Measurements from ENCODE around the gene NT5C.
"Not testable (repeated sequence)": the region's sequence is repeated elsewhere in the genome, so short reads cannot be mapped to it uniquely, and the experiment has no call there.

The NT5C gene

DNA sequence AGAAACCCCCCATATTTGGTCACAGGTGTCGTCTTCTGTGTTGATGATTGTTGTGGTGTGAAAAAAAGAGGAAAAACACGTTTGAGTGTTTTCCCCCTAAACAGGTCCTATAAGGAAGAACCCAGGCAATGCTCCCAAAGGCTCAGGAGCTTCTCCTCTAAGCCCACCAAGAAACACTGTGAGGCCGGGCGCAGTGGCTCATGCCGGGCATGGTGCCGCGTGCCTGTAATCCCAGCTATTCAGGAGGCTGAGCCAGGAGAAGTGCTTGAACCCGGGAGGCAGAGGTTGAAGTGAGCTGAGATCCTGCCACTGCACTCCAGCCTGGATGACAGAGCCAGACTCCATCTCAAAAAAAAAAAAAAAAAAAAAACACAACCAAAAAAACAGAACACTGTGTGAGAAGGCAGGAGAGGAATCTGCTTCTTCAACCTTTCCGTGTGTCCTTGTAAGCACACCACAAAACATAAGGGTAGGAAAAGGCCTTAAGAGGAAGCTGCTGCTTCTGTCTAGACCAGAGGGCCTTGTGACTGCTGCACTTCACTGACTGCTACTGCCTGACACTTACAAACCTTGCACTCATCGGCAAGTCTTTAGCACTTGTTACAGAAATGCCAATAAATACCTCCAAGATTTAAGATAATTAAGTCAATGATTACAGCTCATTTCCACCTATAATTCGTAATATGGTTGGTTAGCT is 13.4 kb upstream of the NT5C start:
- no peak for DNase-seq (ENCODE audit: low read depth)

DNA sequence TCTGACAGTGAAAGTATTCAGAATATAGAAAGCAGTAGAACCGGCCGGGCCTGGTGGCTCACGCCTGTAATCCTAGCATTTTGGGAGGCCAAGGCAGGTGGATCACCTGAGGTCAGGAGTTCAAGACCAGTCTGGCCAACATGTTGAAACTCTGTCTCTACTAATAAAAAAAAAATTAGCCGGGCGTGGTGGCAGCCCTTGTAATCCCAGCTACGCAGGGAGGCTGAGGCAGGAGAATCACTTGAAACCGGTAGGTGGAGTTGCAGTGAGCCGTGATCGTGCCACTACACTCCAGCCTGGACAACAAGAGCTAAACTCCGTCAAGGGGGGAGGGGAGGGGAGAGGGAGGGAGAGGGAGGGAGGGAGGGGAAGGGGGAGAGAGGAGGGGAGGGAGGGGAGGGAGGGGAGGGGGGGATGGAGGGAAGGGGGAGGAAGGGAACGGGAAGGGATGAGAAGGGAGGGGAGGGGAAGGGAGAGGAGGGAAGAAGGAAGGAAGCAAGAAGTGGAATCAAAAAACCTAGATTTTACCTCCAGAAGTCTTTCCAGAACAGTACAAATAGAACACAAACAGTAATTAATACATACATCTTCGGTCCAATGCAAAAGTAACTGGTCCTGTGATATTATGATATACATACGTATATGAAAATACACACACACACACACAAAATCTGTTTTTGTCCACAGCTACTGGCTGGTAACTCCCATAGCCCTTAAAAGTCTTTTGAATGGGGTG is 10.9 kb upstream of the NT5C start:
- no peak for DNase-seq (ENCODE audit: low read depth)

DNA sequence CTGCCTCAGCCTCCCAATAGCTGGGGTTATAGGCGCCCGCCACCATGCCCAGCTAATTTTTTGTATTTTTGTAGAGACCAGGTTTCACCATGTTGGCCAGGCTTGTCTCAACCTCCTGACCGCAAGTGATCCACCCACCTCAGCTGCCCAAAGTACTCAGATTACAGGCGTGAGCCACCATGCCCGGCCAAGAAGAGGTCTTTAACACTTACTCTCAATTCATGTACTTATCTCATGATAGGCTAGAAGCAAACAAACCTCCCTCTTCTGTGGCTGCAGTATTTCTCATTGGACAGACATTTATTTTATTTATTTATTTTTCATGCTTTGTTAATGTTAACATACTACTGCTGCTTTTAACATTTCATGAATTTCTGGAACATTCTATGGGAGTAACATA is 7.0 kb upstream of the NT5C start:
- DNase-seq (ENCODE audit: low read depth), result no peak

DNA sequence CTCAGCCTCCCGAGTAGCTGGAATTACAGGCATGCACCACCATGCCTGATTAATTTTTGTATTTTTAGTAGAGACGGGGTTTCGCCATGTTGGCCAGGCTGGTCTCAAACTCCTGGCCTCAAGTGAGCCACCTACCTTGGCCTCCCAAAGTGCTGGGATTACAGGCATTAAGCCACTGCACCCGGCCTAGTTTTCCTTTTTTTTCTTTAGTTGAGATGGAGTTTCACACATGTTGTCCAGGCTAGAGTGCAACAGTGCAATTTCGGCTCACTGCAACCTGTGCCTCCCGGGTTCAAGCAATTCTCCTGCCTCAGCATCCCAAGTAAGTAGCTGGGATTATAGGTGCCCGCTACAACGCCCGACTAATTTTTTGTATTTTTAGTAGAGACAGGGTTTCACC is 6.2 kb upstream of the NT5C start:
- DNase-seq (ENCODE audit: low read depth), result not testable (repeated sequence)

DNA sequence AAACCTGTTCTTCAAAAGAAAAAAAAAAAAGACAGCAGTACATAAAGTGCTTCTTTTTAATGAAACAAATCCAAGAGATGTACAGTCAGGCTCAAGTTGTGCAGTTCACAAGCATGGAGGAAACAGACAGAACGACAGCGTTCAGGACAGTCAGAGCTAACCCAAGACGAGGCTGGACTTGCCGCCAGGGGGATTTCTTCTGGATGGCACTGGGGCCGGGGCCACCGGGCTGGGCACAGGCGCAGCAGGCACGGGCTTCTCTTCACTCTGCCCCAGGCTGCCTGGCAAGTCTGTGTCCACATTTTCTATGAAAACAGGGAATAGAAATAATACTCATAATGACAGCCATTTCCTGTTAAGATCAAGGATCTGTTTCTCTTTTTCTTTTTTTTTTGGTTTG is 4.4 kb upstream of the NT5C start:
- no peak for DNase-seq (ENCODE audit: low read depth)

DNA sequence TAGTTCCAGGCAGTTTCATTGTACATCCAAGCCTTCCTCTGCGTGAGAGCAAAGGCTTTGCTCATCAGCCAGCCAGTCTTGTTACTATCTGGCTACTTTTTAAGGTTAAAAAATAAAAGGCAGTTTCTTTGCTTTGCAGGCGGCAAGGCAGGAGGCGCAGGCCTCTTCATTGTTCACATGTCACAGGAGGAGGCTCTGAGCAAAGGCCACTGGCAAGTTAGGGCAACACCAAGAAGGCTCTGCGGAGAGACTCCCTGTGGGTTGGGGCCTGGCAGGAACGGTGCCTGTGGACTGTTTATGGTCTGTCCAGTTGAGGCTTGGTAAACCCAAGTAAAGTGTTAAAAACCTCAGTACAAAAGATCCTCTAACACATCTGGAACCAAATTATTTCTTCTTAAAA is 3.9 kb upstream of the NT5C start:
- DNase-seq (ENCODE audit: low read depth), result no peak

DNA sequence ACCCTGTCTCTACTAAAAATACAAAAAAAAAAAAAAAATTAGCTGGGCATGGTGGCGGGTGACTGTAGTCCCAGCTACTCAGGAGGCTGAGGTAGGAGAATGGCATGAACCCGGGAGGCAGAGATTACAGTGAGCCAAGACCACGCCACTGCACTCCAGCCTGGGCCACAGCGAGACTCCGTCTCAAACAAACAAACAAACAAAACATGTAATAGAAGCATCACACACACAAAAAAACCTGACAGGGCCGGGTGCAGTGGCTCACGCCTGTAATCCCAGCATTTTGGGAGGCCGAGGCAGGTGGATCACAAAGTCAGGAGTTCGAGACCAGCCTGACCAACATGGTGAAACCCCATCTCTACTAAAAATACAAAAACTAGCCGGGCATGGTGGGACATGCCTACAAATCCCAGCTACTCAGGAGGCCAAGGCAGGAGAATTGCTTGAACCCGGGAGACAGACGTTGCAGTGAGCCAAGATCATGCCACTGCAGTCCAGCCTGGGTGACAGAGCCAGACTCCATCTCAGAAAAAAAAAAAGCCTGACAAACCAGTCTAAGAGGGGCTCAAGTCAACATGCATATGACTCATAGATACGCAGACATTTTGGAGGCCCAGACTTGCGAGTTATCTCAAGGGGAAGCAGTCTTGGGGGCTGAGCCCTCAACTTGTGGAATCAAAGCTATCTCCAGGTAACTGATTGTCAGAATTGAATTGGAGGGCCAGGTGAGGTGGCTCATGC is 2.2 kb upstream of the NT5C start:
- DNase-seq (ENCODE audit: low read depth), result not testable (repeated sequence)

DNA sequence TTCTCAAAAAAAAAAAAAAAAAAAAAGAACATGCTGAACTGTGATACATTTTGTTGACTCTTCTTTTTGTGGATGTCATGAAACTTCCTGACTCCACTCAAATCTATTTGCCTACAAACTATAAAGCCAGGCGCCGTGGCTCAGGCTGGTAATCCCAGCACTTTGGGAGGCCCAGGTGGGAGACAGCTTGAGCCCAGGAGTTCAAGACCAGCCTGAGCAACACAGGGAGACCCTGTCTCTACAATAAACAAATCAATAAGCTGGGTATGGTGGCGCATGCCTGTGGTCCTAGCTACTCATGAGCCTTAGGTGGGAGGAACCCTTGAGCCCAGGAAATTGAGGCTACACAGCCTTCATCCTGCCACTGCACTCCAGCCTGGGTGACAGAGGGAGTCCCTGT is 1.5 kb upstream of the NT5C start:
- DNase-seq (ENCODE audit: low read depth), result no peak

DNA sequence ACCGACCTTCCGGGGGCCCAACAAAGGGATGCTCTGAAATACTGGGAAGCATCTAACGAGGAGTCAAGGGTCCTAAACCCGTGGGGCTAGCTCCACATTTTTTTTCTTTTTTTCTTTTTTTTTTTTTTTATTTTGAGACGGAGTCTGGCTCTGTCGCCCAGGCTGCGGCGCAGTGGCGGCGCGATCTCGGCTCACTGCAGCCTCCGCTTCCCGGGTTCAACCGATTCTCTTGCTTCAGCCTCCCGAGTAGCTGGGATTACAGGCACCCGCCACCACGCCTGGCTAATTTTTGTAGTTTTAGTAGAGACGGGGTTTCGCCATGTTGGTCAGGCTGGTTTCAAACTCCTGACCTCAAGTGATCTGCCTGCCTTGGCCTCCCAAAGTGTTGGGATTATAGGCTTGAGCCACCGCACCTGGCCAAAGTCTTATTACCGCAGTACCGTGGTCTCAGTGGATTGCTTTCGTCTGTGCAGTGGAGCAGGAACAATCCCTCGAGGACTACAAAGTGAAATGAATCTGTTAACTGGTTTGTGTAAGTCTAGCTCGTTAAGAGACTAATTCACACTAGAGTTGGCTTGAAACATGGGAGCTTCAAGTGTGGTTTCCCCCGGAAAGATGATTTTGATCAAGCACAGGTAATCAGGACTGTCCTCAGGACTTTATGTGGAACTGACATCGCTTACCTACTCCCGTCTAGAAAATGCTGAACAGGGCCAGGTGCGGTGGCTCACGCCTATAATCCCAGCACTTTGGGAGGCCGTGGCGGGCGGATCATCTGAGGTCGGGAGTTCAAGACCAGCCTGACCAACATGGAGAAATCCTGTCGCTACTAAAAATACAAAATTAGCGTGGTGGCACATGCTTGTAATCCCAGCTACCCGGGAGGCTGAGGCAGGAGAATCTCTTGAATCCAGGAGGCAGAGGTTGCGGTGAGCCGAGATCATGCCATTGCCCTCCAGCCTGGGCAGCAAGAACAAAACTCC is 767 bp upstream of the NT5C start:
- DNase-seq (ENCODE audit: low read depth), result not testable (repeated sequence)

DNA sequence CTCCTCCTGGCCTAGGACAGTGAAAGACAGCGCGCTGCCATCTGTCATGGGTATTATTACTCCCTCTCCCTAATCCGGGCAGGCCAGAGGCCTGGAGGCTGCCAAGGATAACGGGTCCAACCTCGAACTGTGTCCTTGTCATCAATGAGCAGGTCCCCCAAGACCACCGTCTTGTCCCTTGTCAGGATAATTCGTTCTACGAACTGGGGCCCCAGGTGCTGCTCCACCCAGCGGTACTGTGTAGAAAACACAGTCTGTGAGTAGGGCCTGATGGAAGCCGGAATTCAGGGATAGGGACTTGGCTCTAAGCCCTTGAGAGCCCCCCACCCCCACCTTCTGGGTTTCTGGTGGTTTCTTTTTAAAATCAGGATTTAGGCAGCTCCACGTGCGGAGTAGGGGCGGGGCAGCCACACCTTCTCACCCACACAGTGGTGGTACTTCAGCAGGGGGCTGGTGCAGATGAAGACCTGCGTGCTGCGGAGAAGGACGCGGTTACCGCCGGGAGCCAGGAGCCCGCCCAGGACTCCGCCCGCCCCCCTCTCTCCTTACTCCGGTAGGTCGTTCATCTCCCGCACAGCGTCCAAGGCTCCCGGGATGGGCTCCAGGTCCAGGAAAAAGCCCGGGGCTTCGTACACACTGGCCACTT is 787 bp downstream of the NT5C start:
- peak; percentile 55 for DNase-seq (ENCODE audit: low read depth)

DNA sequence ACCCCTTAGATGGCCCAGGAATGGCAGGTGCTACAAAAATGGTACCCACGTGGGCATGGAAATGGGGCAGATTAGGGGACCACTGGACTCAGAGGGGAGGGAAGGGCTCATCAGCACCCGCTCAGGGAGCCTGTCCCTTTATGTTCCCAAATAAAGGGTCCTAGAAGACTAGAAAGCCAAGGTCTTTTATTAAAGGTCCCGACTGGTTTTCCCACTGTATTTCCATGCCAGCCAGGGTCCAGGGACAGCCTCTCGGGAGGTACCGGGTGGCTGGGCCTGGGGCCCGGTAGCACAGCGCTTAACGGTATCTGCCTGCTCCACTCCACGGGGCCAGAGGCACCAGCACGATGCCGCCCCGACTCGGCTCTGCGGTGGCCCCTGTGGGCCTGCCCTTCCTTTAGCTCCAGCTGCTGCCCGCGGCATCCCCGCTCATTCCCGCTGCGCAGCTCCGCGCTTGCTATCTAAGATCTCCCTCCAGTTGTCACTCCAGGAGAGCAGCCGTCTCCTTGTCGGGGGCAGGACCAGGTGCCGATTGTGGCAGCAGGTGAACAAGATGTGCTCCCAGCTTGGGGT is 1.4 kb downstream of the NT5C start:
- no peak for DNase-seq (ENCODE audit: low read depth)

DNA sequence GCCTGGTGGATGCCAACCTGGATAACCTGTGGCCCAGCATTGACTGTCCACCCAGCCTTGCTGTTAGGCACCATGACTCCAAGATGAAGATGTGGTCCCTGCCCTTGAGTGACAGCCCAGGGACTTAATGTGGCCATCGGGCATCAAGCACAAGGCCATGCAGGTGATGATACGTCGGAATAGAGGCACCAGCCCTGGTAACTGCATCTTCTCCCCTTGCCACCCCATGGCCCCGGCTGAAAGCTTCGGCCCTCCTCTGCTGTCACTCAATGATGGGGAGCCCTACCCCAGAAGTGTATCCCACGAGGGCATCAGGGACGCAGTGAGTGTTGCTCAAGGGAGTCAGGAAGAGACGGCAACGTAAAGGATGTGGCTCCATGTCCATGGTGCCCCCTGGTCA is 2.0 kb downstream of the NT5C start:
- no peak for DNase-seq (ENCODE audit: low read depth)

DNA sequence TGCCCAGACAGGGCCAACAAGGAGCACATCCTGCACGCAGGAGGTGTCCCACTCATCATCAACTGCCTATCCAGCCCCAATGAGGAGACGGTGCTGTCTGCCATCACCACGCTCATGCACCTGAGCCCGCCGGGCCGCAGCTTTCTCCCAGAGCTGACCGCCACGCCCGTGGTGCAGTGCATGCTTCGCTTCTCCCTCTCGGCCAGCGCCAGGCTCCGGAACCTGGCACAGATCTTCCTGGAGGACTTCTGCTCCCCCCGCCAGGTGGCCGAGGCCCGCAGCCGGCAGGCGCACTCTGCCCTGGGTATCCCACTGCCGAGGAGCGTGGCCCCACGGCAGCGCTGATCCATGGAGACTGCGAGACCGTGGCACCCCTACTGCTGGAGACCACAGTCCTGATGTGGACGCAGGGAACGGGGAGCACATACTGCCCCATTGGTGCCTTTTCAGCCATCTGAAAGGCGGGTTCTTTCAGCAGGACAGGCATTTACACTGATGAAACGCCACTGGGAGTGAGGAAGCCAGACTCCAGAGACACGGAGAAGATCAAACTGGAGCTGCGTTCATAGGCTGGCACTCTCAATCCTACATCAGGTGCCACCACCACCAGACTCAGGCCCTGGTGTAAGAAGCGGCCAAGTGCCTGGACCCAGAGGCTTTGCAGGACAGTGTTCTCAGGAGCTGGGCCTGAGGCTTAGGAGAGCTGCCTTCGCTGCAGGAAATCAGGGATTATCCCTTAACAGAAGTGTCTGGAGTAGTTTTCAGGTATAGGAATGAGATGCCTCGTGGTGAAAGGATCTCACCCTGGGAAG is 2.6 kb downstream of the NT5C start:
- DNase-seq (ENCODE audit: low read depth), result no peak

DNA sequence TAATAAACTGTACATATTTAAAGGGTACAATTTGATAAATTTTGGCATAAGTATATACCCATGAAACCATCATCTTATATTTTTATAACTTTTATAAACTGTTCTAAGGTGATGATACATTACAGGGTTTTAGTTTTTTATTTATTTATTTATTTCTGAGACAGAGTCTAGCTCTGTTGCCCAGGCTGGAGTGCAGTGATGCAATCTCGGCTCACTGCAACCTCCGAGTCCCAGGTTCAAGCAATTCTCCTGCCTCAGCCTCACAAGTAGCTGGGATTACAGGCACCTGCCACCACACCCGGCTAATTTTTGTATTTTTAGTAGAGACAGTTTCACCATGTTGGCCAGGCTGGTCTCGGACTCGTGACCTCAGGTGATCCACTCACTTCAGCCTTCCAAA is 3.6 kb downstream of the NT5C start:
- not testable (repeated sequence) for DNase-seq (ENCODE audit: low read depth)

DNA sequence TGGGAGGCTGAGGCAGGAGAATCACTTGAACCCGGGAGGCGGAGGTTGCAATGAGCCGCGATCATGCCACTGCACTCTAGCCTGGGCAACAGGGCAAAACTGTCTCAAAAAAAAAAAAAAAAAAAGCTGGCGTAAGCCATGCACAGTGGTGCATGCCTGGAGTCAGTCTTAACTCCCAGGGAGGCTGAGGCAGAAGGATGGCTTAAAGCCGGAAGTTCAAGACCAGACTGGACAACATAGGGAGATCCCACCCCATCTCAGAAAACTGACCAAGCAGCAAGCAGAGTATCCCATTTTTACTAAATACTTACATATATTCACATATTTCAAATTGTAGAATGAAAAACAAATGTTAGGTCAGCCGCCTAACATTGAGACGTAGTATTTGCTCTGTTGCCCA is 4.6 kb downstream of the NT5C start:
- no peak for DNase-seq (ENCODE audit: low read depth)

DNA sequence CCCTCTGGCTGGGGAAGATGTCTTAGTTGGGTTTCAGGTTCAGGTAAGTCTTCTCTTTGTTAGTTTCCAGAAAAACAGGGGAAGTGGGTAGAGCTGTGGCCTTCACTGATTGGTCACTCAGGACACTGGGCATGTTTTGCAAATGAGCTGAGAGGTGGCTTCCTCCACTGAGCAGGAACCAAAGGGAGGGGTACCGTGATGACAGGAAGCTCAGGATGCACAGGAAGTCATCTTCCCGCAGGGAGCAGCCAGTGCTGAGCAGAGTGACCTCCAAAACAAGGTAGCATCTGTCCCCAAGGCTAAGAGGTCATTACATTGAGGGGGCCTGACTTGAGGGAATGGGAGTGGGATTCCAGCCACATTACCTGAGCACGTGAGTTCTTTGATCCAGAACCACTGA is 5.6 kb downstream of the NT5C start:
- DNase-seq (ENCODE audit: low read depth), result no peak

DNA sequence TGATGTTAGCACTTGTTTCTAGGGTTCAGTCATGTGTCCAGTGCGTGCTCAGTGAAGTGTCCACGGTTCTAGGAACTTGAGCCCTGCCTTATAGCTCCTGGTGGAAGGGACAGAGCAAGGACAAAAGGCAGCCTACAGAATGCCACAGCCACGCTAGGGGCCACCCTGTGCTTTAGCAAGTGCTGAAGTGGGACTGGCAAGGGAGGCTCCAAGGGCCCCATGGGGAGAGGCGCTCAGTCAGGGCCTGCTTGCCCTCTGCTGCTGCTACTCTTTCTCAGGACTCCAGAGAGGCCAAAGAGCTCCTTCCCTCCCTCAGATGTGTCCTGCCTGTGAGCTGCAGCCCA is 6.8 kb downstream of the NT5C start:
- no peak for DNase-seq (ENCODE audit: low read depth)

DNA sequence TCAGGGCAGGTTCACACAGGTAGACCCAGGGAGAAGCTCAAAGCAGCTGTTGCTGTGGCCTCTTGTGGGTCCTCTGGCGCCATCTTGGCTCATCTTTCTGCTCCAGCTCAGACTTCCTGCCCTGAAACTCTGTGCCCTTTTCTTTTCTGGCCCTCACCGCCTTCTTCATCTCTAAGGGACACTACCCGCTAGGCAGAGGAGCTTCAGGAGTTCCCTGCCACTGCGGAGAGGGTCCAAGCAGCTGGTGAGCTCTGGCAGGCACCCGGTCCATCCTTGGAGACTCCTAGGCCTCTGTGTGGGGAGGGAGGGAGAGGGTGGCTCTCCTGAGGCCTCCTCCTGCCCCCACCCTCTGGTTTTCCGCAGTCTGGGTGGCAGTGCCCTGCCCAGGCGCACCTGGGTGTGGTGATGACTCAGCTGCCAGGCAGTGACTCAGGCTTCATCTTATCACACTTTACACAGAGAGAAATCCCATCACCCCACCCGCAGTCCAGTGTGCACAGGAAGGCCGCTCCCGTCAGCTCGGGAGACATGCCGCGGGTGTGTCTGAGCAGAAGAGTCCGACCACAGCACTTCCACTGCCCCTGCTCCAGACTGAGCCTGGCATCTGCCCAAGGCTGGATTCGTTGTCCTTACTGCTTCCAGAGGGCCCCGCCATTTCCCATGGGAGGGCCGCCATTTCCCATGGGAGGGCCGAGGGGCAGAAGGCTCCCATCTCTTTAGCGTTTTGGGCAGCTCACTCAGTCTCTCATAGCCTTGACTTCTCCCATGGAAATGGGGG is 7.3 kb downstream of the NT5C start:
- DNase-seq (ENCODE audit: low read depth), result peak; percentile 71

DNA sequence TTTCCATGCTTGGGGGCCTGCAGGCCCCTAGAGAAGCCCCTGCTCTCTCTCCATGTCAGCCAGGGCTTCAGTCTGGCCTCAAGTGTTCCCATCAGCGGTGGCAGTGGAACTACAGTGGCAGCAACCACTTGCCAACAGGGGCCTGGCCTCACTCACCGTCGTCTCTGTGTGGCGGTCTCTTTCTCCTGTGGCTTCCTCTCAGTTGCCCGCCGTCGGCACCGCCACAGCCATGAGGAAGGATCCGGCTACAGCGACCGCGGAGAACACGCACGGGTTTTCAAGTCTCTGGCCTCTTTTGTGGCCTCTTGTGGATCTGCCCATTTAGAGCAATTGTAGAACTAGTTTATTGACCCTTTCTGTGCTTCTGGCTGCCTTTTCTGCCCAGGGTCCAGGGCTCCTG is 13.2 kb downstream of the NT5C start:
- DNase-seq (ENCODE audit: low read depth), result no peak

DNA sequence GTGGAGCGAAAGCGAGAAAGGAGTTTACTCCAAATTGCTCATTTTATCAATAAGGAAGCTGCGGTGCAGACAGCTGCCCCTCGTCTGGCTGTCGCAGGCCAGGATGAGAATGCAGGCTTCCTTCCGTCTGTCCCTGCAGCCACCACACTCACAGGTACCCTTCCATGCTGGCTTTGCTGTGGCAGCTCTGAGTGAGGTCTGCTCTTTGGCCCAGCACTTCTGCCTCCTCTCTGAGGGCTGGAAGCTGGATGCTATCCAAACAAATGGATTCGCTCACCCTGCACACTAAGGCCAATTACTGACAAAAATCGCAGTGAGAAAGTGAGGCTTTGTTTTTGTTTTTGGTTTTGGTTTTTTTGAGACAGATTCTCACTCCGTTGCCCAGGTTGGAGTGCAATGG is 14.8 kb downstream of the NT5C start:
- no peak for DNase-seq (ENCODE audit: low read depth)
